GM21390 (cell line): Measurements from ENCODE around the gene EVX2.

Experiments used
- ATAC-seq: cut with Tn5 transposase; IDR thresholded peaks from one replicate; pipeline ENCODE4 v1.9.1; 2021; ENCODE audit not compliant: unreplicated experiment

The EVX2 gene

DNA sequence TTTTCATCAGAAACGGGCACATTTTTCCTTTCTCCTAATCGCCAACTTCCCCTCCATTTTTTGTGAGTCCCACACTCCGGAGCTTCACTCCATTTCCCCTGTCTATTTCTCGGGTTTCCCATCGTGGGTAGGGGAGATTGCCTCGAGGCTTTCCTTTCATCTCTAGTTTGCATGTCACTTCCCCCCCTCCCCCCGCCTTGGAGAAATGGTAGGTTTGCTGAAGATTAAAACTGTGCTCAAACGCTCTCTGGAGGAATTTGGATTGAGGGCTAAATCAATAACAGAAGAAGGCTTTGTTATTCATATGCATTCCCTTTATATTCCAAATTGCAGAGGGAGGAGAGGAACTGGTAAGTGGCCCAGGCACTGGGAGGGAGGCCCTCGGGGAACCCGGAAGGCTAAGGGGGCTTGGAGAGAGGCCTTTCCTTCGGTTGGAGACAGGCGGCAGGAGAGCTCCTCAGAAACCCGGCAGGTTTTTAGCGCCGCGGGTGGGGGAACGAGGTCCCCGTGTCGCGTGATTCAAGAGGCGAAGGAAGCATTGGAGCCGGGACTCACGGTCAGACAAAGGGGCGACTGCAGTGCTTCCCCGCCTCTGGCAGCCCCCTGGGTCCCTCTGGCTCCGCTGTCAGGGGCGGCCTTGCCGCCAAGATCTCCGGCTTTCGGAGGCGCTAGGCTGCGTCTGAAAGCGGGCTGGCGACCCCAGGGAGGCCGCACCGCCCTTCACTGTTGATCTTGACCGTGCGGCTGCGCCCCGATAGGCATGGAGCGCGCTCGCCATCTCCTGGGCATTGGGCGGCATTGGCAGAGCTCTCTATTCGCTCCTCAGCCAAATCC lies 13.4 kb upstream of the EVX2 start:
- ATAC-seq: peak; percentile 84

DNA sequence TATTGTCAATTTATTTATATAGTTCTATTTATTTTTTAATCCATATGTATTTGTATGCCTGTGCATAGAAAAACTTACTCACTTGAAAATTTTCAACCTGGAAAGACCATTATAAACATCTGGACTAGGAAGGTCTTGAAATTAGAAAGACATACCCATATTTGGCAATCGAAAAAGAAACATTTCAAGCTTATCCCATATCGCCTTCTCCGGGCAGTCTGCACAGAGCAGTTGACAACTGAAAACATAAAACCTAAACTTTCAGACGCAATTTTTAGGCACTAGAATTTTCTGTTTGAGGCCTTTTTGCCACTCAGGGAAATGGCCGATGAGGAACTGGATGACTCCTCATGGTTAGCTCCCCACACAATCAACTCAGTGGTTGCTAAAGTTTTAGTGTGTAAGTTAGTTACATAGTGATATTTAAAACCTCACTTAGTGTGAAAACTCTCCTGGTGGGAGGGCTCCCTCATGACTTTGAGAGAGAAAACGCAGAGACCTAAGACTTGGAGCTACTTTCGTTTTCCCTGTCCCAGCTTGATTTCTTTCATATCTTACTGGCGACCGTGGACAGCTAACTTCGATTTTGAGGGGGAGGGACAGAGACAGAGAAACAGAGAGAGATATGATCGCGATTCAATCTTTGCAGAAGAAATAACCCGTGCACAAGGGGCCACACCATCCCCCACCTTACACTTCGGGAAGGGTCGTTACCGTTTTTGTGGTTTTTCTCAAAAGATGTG lies 12.7 kb upstream of the EVX2 start:
- no peak for ATAC-seq

DNA sequence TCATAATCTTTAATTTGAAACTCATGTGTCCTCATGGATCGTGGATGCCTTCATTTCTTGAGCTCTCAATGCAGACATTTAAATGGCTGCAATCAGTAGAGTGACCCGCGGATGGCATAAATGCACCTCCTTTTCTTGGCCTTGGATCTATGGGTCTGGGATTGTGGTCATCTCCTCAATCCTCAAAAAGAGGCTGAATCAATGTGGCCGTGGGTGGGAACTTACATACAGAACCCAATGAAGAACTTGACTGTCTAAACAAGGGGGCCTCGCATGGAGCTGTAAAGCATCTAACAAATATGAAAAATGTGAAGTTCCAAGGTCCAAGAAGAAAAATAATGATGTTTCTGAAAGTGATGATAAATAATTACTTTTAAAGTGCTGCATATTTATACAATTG lies 11.7 kb upstream of the EVX2 start:
- ATAC-seq: no peak

DNA sequence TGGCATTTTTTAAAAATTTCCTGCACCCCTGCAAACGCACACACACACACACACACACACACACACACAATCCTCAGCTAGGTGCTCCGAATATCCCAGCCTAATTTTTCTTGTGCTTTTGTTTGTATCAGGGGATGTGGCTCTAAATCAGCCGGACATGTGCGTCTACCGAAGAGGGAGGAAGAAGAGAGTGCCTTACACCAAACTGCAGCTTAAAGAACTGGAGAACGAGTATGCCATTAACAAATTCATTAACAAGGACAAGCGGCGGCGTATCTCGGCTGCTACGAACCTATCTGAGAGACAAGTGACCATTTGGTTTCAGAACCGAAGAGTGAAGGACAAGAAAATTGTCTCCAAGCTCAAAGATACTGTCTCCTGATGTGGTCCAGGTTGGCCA lies 10.6 kb upstream of the EVX2 start:
- no peak for ATAC-seq

DNA sequence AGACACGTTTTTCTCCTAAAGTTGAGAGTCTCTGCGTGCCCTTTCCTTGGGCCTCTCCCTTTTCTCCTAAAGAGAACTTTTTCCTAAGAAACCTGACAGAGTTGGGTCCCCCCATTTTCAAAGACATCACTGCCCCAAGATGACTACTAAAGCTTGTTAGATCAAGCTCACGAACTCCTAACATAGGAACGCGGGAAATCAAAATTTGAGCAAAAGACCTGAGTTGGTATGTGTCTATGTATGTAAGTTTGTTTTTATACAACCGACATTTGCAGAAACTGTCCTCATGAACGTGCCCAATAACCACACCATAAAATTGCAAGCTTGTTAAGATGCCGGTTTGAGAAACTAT lies 10.1 kb upstream of the EVX2 start:
- ATAC-seq: no peak

DNA sequence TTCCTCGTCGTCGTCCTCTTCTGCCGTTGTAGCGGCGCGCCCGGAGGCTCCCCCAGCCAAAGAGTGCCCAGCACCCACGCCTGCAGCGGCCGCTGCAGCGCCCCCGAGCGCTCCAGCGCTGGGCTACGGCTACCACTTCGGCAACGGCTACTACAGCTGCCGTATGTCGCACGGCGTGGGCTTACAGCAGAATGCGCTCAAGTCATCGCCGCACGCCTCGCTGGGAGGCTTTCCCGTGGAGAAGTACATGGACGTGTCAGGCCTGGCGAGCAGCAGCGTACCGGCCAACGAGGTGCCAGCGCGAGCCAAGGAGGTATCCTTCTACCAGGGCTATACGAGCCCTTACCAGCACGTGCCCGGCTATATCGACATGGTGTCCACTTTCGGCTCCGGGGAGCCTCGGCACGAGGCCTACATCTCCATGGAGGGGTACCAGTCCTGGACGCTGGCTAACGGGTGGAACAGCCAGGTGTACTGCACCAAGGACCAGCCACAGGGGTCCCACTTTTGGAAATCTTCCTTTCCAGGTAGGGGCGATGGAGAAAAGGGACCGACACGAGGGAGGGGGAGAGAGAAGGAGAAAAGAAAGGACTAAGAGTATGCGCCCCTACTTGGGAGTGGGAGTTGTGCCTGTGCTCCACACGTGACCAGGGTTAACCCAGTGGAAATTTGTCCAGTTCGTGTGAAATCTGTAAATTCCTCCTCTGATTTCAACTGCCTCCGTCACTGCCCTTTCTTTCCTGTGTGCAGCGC lies 9.6 kb upstream of the EVX2 start:
- no peak for ATAC-seq

DNA sequence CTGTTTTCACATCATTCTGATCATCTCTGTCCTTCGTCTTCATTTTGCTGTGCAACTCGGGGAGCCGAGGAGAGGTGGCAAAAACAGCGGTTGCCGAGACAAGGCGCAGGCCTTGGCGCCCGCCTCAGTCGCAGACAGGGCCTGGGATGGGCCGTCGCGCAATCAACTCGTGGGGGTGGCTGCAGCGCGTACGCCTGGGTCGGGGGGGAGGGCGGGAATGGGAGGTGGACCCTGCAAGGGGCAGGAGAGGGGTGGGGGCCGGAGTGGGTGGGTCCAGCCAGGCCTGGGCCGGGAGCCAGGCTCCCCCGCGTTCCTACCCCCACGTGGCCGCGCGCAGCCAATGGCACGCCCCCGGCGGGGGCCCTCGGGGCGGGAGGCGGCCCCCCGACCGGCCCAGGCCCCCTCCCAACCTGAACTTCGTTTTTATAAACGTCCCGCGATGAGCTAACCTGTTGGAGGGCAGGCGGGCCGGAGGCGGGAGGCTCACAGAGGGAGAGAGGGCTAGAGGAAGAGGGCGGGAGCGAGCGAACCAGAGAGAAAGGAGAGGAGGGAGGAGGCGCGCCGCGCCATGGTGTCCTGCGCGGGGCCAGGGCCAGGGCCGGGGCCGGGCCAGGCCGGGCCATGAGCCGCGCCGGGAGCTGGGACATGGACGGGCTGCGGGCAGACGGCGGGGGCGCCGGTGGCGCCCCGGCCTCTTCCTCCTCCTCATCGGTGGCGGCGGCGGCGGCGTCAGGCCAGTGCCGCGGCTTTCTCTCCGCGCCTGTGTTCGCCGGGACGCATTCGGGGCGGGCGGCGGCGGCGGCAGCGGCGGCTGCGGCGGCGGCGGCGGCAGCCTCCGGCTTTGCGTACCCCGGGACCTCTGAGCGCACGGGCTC lies 8.7 kb upstream of the EVX2 start, which contains the start of gene HOXD13:
HOXD13 (plus strand) TSS at position 452 of the 875 bp plus-strand sequence; CDS start at position 622, 170 bp downstream.
- ATAC-seq: no peak

DNA sequence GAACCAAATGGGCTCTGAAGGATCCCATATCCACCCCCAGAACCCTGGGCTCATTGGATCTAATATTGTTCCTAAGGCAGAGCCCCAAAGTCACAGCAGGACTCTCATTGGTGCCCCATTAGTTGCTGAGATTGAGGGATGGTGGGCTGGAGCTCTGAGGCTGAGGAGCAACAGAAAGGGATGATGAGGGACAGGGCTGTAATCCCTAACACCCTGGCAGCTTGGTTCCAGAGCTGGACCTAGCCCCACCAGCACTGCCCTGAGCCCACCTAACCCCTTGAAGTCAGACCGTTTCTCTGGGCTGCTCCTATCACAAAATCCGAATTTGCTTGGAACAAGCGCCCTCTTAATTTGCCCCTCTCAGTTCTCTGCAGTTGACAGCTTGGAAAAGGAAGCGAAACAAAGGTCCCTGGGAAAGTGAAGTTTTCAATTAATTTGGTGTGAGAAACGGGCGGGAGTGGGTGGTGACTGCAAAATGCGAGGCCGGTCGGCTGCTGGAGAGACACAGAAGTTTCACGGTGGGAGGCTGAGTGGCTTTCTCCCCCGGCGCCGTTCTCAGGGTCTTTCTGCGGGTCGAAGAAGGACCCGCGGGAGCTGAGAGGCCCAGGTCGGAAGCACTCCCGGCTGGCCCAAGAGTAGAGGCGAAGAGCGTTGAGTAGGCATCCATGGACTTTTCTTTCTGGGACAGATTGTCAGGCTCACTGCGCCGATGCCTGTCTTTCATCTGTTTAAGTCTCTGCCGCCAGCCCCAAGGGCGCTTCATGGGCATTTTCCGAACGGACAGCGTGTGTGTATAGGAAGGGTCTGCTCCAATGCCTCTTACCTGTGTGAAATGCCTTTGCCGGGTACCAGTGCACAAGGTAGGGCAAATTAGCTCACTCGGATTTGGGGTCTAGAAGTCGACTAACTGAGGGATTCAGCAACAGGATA lies 7.8 kb upstream of the EVX2 start:
- ATAC-seq: no peak

DNA sequence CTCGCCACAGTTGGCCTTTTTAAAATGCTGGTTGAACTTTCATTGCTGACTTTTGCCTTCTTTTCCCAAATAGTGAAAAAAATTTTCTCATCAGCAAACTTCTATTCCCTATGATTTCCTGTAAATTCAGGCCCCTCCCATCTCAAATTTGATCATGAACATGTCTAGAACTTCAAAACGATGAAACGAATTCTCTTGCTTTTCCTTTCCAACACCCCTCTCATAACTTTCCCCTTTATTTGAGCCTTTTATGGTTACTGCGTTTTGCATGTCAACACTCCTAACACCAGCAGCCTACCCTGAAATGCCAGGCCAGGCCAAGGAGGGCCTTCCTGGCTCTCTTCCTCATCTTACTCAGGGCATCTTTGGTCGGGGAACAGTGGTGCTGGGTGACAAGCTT lies 7.1 kb upstream of the EVX2 start:
- ATAC-seq: no peak

DNA sequence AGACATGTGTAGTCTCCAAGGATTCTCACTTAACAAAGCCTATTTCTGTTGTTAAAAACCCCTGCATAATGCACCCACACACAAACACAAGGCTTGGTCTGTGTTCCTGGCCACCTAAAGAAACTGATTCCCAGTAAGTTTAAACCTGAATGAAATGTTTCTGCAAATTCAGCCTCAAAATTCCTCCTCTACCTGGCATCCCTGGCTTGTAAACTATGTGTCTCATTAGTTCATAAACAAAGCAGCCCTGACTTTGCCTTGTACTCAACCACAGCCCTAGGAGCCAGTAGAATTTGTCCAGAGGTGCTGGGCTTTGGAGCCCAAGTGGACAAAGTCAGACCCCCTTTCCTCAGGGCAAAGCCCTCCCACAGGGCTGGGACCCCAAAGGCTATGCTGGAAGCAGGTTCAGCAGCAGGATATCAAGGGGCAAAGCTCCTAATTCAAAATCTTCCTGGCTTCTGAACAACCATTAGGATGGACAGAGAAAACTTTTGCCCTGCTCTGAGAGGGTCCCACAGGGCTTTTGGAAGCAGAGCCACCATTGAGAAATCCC lies 6.2 kb upstream of the EVX2 start:
- ATAC-seq: no peak

DNA sequence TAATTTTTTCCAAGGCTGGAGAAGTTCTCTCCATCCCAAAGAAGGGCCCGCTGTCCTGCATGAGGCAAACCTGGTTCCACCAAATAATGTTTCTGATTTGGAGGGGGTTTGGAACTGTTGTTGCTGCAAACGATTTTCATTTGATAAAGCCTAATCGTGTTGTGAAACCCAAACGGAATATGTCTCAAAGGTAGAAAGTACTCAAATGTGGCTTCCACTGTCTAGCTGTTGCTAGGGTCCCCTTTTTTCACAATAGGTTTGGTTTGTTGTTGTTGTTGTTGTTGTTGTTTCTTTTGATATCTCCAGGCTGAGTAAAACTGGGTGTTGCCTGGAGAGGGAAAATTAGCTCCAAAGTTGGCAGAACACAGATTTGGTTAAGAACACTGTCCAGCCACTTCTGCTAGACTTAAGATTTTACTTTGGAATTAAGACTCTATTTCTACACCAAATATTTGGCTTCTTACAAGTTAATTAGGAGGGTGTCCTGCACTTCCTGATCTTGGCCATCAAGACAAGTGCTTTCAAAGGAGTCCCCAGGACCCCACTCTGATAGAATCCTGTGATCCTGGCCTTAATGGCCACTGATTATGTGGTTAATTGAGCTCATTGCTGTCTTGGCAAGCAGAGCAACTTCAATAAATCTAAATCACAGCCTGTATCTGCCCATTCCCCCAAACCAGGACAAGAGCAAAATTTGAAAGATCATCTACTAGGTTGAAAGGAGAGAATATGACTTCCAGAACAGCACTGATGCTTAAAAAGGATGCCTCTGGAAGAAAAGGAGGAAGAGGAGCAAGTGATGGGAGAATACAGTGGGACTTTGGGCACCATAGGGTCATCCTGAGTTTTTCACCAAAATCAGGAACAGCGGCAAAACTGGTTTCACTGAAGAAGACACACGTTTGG lies 5.4 kb upstream of the EVX2 start:
- no peak for ATAC-seq

DNA sequence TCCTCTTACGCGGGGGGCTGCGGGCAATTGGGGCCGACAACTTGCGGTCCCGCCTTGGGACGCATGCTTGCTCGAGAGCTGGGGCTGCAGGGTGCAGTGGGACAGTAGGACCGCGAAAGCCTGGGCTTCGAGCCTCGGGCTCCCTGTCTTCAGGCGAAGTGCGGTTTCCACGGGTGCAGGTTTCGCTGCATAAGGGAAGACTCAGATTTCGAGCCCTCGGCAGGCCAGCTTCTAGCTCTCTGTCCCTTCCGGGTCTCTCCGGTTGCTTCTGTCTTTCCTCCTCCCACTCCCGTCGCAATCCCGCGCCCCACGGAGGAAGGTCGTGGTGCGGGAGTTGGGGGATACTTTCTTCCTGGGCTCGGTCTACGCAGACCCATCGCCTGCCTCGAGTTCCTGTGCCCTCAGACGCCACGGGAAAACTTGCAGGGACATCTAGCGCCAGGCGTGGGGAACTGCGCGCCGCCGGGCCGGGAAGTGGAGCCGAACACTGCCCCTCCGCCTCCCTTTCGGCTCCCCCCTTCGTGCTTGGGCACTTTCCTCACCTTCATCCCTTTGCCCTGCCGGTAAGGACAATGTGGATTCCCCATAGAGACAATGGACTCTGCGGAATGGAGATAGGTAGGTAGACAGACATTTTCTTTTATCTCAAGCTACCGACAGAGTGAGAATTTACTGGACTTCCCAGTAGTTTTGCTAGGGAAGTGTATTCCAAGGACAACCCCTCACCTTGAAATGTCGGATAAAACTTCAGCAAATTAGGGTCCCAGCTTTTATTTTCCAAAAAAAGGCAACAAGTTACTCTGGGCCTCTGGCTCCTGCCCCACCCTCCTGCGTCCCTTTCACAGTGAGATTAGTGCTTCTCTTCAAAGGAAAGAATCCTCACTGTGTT lies 4.5 kb upstream of the EVX2 start:
- peak; percentile 65 for ATAC-seq

DNA sequence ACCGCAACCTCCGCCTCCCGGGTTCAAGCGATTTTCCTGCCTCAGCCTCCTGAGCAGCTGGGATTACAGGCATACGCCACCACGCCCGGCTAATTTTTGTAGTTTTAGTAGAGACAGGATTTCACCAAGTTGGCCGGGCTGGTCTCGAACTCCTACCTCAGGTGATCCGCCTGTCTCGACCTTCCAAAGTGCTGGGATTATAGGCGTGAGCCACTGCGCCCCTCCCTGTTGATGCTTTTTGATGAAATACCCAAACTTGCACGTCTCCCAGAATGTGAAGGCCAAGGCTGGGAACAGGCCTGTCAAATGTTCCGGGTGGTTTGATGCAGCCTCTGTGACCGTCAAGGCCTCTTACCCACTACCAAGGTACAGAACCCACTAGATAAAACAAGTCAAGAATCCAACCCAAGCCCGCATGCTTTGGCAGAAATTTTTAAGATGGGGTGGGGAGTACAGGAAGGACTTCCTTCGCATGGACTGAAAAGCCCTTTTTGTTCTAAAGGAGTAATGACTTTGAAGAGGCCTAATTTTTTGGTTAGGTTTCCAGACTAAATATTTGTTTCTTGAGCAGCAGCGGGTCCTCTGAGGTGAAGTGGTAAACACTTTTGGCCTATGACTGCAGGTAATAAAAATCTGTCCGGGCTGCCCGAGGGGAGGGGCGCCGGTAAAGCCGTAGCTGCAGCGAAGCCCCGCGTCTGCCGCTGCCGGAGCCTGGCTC lies 3.7 kb upstream of the EVX2 start:
- no peak for ATAC-seq

DNA sequence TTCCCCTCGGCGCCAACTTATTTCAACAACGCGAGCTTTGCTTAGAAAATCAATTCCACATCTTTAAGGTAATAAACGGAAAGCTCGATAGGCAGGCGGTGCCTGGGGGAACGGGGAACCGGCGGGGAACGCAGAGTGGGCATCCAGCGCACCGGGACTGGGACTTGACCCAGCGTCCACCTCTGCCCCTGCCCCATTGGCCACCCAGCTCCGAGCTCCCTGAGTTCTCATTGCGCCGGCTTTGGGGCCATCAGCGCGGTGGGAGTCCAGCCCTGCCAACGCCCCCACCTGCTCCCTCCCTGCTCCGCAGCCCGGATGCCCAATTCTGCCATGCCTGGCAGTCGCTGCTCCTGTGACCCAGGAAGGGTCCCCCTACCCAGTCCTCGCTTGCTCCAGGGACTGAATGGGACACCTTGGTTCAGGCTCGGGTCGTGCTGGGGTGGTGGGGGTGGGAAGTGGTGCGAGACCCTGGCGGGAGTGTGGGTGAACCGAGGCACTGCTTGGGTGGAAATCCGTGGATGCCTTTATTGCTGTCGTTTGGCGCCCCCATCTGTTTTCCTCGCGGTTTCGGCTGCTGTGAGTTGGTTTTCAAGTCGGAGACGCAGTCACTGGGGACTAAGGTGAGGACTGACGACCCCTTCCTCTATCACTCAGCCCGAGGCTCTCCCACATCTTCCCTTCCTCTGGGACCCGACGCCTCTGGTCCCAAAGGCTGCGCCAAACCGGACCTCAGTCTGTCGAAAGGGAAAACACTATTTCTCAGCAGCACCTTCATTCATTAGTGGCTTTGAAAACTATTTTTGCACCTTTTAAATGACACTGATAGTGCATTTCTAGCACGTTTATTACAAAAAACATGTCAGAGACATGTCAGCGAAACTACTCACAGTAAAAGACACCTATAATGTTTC lies 2.4 kb upstream of the EVX2 start:
- no peak for ATAC-seq

DNA sequence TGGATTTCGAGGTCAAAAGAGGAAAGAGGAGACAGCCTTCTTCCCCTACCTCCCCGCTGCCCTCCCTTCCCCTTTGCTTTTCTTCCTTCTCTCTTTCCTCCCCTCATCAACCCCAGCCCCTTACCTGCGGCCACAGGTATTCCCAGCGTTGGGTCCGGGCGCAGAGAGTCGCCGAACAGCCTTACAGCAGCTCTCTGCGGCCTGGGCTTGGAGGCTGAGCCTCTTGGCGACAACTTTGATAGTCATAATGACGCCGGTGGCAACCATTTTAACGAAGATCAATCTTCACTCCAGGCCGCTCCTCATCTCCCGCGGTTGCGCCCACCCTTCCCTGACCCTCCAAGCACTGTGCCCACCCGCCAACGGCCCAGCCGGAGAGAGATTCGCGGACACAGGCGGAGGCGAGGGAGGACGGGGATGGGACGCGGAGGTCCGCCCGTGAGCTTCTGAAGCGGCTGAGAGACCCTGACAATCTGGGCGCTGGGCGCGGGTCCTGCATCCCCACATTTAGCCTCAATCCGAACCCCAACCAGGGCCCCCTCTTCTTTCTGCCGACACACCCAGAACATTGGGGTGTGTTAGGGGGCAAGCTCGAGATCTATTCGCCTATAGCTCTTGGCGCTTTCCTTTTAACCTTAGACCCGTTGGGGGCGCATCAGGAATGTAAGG lies 1.5 kb upstream of the EVX2 start:
- no peak for ATAC-seq
